Measurements from ENCODE around the gene OSBPL9. TPM values are rescaled to one million over a fixed set of nuclear protein-coding genes. Genes with fewer than 3 reads are reported as not detected.

OSBPL9 gene
- total and polyA plus RNA-seq, 4 experiments from 2014 or later: 45.1 to 47.8 (median 46.1) TPM

GRCh38 chr1:51734896-51735745, 118.2 kb downstream of the OSBPL9 start:
- H3K4me1 Mint-ChIP-seq: peaks cover 35 to 62% (median 49%) of the 10 kb centered on the region in 4 donors
- no peaks in the 10 kb centered on the region for H3K9me3 ChIP-seq (ENCODE audit: control insufficient read depth in 1 of 2, low read length in 2 of 2)
- no peaks in the 10 kb centered on the region for H3K36me3 Mint-ChIP-seq
- H3K4me3 ChIP-seq (ENCODE audit: low read length in 2 of 2): no peak overlapping the region
- peak overlapping the region in 5 of 7 donors; percentile 14 to 82 (median 67) for H3K27ac Mint-ChIP-seq
- peak in 3 of 5 donors; percentile 3 to 16 (median 5) for DNase-seq
- intact Hi-C loops (cut with micrococcal nuclease): loop anchor here (10.0 kb wide), 1 partner anchor 770 kb away; the partner anchor contains the start of gene FAF1
- peak overlapping the region in 6 of 8 donors; percentile 15 to 70 (median 46) for H3K4me3 Mint-ChIP-seq
- no peak overlapping the region for H3K27ac ChIP-seq (ENCODE audit: low read depth, low read length)
- peaks cover 45% of the 10 kb centered on the region for H3K4me1 ChIP-seq (ENCODE audit: insufficient read depth, low read length)
- H3K27me3 Mint-ChIP-seq: no peaks in the 10 kb centered on the region
- ChIA-PET CTCF (ENCODE audit: partially characterized antibody) (no interaction called here), POLR2A (ENCODE audit: partially characterized antibody) (no interaction called here)
- H3K36me3 ChIP-seq (ENCODE audit: insufficient read depth, low read length): no peaks in the 10 kb centered on the region
- no peaks in the 10 kb centered on the region for H3K27me3 ChIP-seq (ENCODE audit: insufficient read depth, low read length)
- H3K9me3 Mint-ChIP-seq: peaks cover 0 to 2% (median 0%) of the 10 kb centered on the region in 8 donors

GRCh38 chr1:51735746-51736254, 118.9 kb downstream of the OSBPL9 start:
- CTCF ChIA-PET (ENCODE audit: partially characterized antibody): no interaction called here
- Histone ChIP-seq H3K36me3 (ENCODE audit: insufficient read depth, low read length) (no peaks in the 10 kb centered on the region), H3K4me1 (ENCODE audit: insufficient read depth, low read length) (peaks cover 38% of the 10 kb centered on the region), H3K27me3 (ENCODE audit: insufficient read depth, low read length) (no peaks in the 10 kb centered on the region), H3K9me3 (ENCODE audit: control insufficient read depth in 1 of 2, low read length in 2 of 2) (no peaks in the 10 kb centered on the region), H3K4me3 (ENCODE audit: low read length in 2 of 2) (no peak overlapping the region), H3K27ac (ENCODE audit: low read depth, low read length) (no peak overlapping the region)
- Mint-ChIP-seq H3K9me3 (peaks cover 0 to 2% (median 0%) of the 10 kb centered on the region in 8 donors), H3K4me1 (peaks cover 32 to 61% (median 47%) of the 10 kb centered on the region in 4 donors), H3K27ac (peak overlapping the region in 1 of 7 donors; percentile 73), H3K27me3 (no peaks in the 10 kb centered on the region), H3K4me3 (peak overlapping the region in 1 of 8 donors; percentile 70), H3K36me3 (no peaks in the 10 kb centered on the region)
- DNase-seq: no peak
- intact Hi-C loops (cut with micrococcal nuclease): loop anchor here (10.0 kb wide), 1 partner anchor 771 kb away; the partner anchor contains the start of gene FAF1
- POLR2A ChIA-PET (ENCODE audit: partially characterized antibody): no interaction called here

- Histone ChIP-seq H3K27ac (ENCODE audit: low read depth, low read length) (no peak overlapping the region), H3K9me3 (ENCODE audit: control insufficient read depth in 1 of 2, low read length in 2 of 2) (no peaks in the 10 kb centered on the region), H3K36me3 (ENCODE audit: insufficient read depth, low read length) (no peaks in the 10 kb centered on the region), H3K27me3 (ENCODE audit: insufficient read depth, low read length) (no peaks in the 10 kb centered on the region), H3K4me3 (ENCODE audit: low read length in 2 of 2) (no peak overlapping the region), H3K4me1 (ENCODE audit: insufficient read depth, low read length) (peaks cover 33% of the 10 kb centered on the region)
- DNase-seq: no peak
- H3K36me3 Mint-ChIP-seq: peaks cover under 1 to 1% of the 10 kb centered on the region in 2 donors
- ChIA-PET POLR2A (ENCODE audit: partially characterized antibody) (no interaction called here), CTCF (ENCODE audit: partially characterized antibody) (interaction anchor here (0.7 kb wide), 1 partner anchor 1588 kb away, joined by 3 read pairs; no protein-coding TSS in a partner anchor)
- intact Hi-C loops (cut with micrococcal nuclease): loop anchor here (10.0 kb wide), 1 partner anchor 772 kb away; the partner anchor contains the start of gene FAF1
- no peaks in the 10 kb centered on the region for H3K9me3 Mint-ChIP-seq
- no peak overlapping the region for H3K4me3 Mint-ChIP-seq
- no peaks in the 10 kb centered on the region for H3K27me3 Mint-ChIP-seq
- peaks cover 32 to 59% (median 47%) of the 10 kb centered on the region in 4 donors for H3K4me1 Mint-ChIP-seq
- H3K27ac Mint-ChIP-seq: no peak overlapping the region
These were observed 119.8 kb downstream of the OSBPL9 start for GRCh38 chr1:51736702-51737101.

GRCh38 chr1:51738681-51739080, 121.8 kb downstream of the OSBPL9 start:
- intact Hi-C loops (cut with micrococcal nuclease): loop anchor here (10.0 kb wide), 1 partner anchor 774 kb away; the partner anchor contains the start of gene FAF1

GRCh38 chr1:51740652-51741051, 123.8 kb downstream of the OSBPL9 start:
- no peak overlapping the region for H3K4me3 ChIP-seq (ENCODE audit: low read length in 2 of 2)
- H3K27me3 Mint-ChIP-seq: no peaks in the 10 kb centered on the region
- peaks cover 0 to 1% (median 0%) of the 10 kb centered on the region in 8 donors for H3K9me3 Mint-ChIP-seq
- peak overlapping the region in 1 of 7 donors; percentile 74 for H3K27ac Mint-ChIP-seq
- intact Hi-C loops (cut with micrococcal nuclease): no loop called here
- ChIA-PET POLR2A (ENCODE audit: partially characterized antibody) (no interaction called here), CTCF (ENCODE audit: partially characterized antibody) (no interaction called here)
- H3K36me3 Mint-ChIP-seq: peaks cover 5 to 6% of the 10 kb centered on the region in 2 donors
- no peaks in the 10 kb centered on the region for H3K27me3 ChIP-seq (ENCODE audit: insufficient read depth, low read length)
- H3K9me3 ChIP-seq (ENCODE audit: control insufficient read depth in 1 of 2, low read length in 2 of 2): no peaks in the 10 kb centered on the region
- no peak overlapping the region for H3K4me3 Mint-ChIP-seq
- peaks cover 9% of the 10 kb centered on the region for H3K4me1 ChIP-seq (ENCODE audit: insufficient read depth, low read length)
- H3K36me3 ChIP-seq (ENCODE audit: insufficient read depth, low read length): no peaks in the 10 kb centered on the region
- no peak for DNase-seq
- no peak overlapping the region for H3K27ac ChIP-seq (ENCODE audit: low read depth, low read length)
- peaks cover 16 to 25% (median 22%) of the 10 kb centered on the region in 4 donors for H3K4me1 Mint-ChIP-seq

More at GRCh38 chr1:51738681-51739080, 121.8 kb downstream of the OSBPL9 start:
- POLR2A ChIA-PET (ENCODE audit: partially characterized antibody): no interaction called here
- H3K36me3 ChIP-seq (ENCODE audit: insufficient read depth, low read length): no peaks in the 10 kb centered on the region
- H3K4me1 ChIP-seq (ENCODE audit: insufficient read depth, low read length): peaks cover 29% of the 10 kb centered on the region
- H3K27ac Mint-ChIP-seq: no peak overlapping the region
- H3K4me3 ChIP-seq (ENCODE audit: low read length in 2 of 2): no peak overlapping the region
- no peak for DNase-seq
- H3K27me3 Mint-ChIP-seq: no peaks in the 10 kb centered on the region
- H3K4me1 Mint-ChIP-seq: peaks cover 23 to 43% (median 35%) of the 10 kb centered on the region in 4 donors
- H3K36me3 Mint-ChIP-seq: peaks cover 5 to 6% of the 10 kb centered on the region in 2 donors
- H3K9me3 Mint-ChIP-seq: peaks cover 0 to 1% (median 0%) of the 10 kb centered on the region in 8 donors
- CTCF ChIA-PET (ENCODE audit: partially characterized antibody): no interaction called here
- H3K27me3 ChIP-seq (ENCODE audit: insufficient read depth, low read length): no peaks in the 10 kb centered on the region
- H3K27ac ChIP-seq (ENCODE audit: low read depth, low read length): no peak overlapping the region
- H3K4me3 Mint-ChIP-seq: no peak overlapping the region
- H3K9me3 ChIP-seq (ENCODE audit: control insufficient read depth in 1 of 2, low read length in 2 of 2): no peaks in the 10 kb centered on the region

- Mint-ChIP-seq H3K4me3 (no peak overlapping the region), H3K36me3 (peaks cover 7 to 9% of the 10 kb centered on the region in 2 donors), H3K27me3 (no peaks in the 10 kb centered on the region), H3K4me1 (peaks cover 16 to 24% (median 20%) of the 10 kb centered on the region in 4 donors), H3K27ac (peak overlapping the region in 1 of 7 donors; percentile 48), H3K9me3 (peaks cover 0 to 1% (median 0%) of the 10 kb centered on the region in 8 donors)
- no peak for DNase-seq
- peaks cover 9% of the 10 kb centered on the region for H3K4me1 ChIP-seq (ENCODE audit: insufficient read depth, low read length)
- H3K4me3 ChIP-seq (ENCODE audit: low read length in 2 of 2): no peak overlapping the region
- H3K27ac ChIP-seq (ENCODE audit: low read depth, low read length): no peak overlapping the region
- POLR2A ChIA-PET (ENCODE audit: partially characterized antibody): no interaction called here
- intact Hi-C loops (cut with micrococcal nuclease): no loop called here
- H3K9me3 ChIP-seq (ENCODE audit: control insufficient read depth in 1 of 2, low read length in 2 of 2): no peaks in the 10 kb centered on the region
- no peaks in the 10 kb centered on the region for H3K27me3 ChIP-seq (ENCODE audit: insufficient read depth, low read length)
- no peaks in the 10 kb centered on the region for H3K36me3 ChIP-seq (ENCODE audit: insufficient read depth, low read length)
- CTCF ChIA-PET (ENCODE audit: partially characterized antibody): interaction anchor here (0.8 to 1.1 kb wide), 2 partner anchors 9 to 28 kb away, joined by 3 to 5 read pairs; no protein-coding TSS in a partner anchor
These were observed 124.3 kb downstream of the OSBPL9 start for GRCh38 chr1:51741121-51741681.

All from CD4-positive, alpha-beta memory T cell (primary cell).